ENCODE measurements around the gene KLHL6. TPM values are rescaled to one million over a fixed set of nuclear protein-coding genes. Genes with fewer than 3 reads are reported as not detected.
A peak's percentile ranks its signal among the peaks of the same experiment; 100 is the strongest.

KLHL6 gene
- polyA plus RNA-seq, 6 donors from 2014 or later = 5.0 to 22.1 (median 12.7) TPM

GRCh38 chr3:183556722-183557121 is 1.2 kb upstream of the KLHL6 start:
- Mint-ChIP-seq H3K27ac (peak overlapping the region in 4 of 6 donors; percentile 78 to 99 (median 96)), H3K4me1 (peaks cover 35 to 46% (median 43%) of the 10 kb centered on the region in 3 donors), H3K36me3 (no peaks in the 10 kb centered on the region), H3K9me3 (no peaks in the 10 kb centered on the region), H3K4me3 (peak overlapping the region in 6 of 8 donors; percentile 15 to 100 (median 98)), H3K27me3 (no peaks in the 10 kb centered on the region)
- DNase-seq (no peak), ATAC-seq (ENCODE audit: low read depth in 2 of 2) (no peak)

GRCh38 chr3:183554377-183554776 is 1.1 kb downstream of the KLHL6 start:
- Mint-ChIP-seq H3K27ac (peak overlapping the region; percentile 33 to 96 (median 94)), H3K4me1 (peaks cover 50 to 65% (median 62%) of the 10 kb centered on the region in 3 donors), H3K4me3 (peak overlapping the region; percentile 89 to 100 (median 99)), H3K9me3 (peaks cover 0 to 2% (median 0%) of the 10 kb centered on the region in 7 donors), H3K27me3 (no peaks in the 10 kb centered on the region), H3K36me3 (peaks cover 7 to 8% of the 10 kb centered on the region in 2 donors)
- DNase-seq = peak; percentile 29
- ATAC-seq (ENCODE audit: low read depth in 2 of 2) = peak; percentile 25 to 32

GRCh38 chr3:183553334-183554026 is 2.0 kb downstream of the KLHL6 start:
- Mint-ChIP-seq H3K36me3 (peaks cover 7 to 8% of the 10 kb centered on the region in 2 donors), H3K4me1 (peaks cover 53 to 70% (median 62%) of the 10 kb centered on the region in 3 donors), H3K9me3 (peaks cover 0 to 2% (median 0%) of the 10 kb centered on the region in 7 donors), H3K27ac (peak overlapping the region; percentile 33 to 96 (median 94)), H3K4me3 (peak overlapping the region; percentile 89 to 100 (median 99)), H3K27me3 (no peaks in the 10 kb centered on the region)
- peak in 1 of 2 donors; percentile 12 for ATAC-seq (ENCODE audit: low read depth in 2 of 2)
- DNase-seq = no peak

- DNase-seq = no peak
- Mint-ChIP-seq H3K27ac (peak overlapping the region in 2 of 6 donors; percentile 21 to 95), H3K4me3 (peak overlapping the region in 6 of 8 donors; percentile 89 to 100 (median 98)), H3K9me3 (peaks cover 0 to 2% (median 0%) of the 10 kb centered on the region in 7 donors), H3K4me1 (peaks cover 59 to 77% (median 71%) of the 10 kb centered on the region in 3 donors), H3K36me3 (peaks cover 7 to 8% of the 10 kb centered on the region in 2 donors), H3K27me3 (no peaks in the 10 kb centered on the region)
- ATAC-seq (ENCODE audit: low read depth in 2 of 2) = no peak
Measured at GRCh38 chr3:183551930-183552329, 3.6 kb downstream of the KLHL6 start.

- Mint-ChIP-seq H3K4me3 (peak overlapping the region in 2 of 8 donors; percentile 12 to 22), H3K4me1 (peaks cover 50 to 67% (median 62%) of the 10 kb centered on the region in 3 donors), H3K27ac (no peak overlapping the region), H3K36me3 (peaks cover 7 to 12% of the 10 kb centered on the region in 2 donors), H3K27me3 (no peaks in the 10 kb centered on the region), H3K9me3 (peaks cover 0 to 2% (median 0%) of the 10 kb centered on the region in 7 donors)
- ATAC-seq (ENCODE audit: low read depth in 2 of 2) (no peak), DNase-seq (no peak)
Measured at GRCh38 chr3:183548262-183548769, 7.2 kb downstream of the KLHL6 start.

GRCh38 chr3:183546625-183547024 is 8.9 kb downstream of the KLHL6 start:
- Mint-ChIP-seq H3K4me1 (peaks cover 56 to 71% (median 63%) of the 10 kb centered on the region in 3 donors), H3K9me3 (peaks cover 0 to 2% (median 0%) of the 10 kb centered on the region in 7 donors), H3K4me3 (no peak overlapping the region), H3K27me3 (no peaks in the 10 kb centered on the region), H3K36me3 (peaks cover 7 to 11% of the 10 kb centered on the region in 2 donors), H3K27ac (no peak overlapping the region)
- DNase-seq = no peak
- no peak for ATAC-seq (ENCODE audit: low read depth in 2 of 2)

- DNase-seq = no peak
Measured at GRCh38 chr3:183545708-183546107, 9.8 kb downstream of the KLHL6 start.

GRCh38 chr3:183542355-183542754 is 13.2 kb downstream of the KLHL6 start:
- Mint-ChIP-seq H3K36me3 (peaks cover 0 to 9% of the 10 kb centered on the region in 2 donors), H3K27ac (peak overlapping the region in 5 of 6 donors; percentile 57 to 92 (median 76)), H3K4me1 (peaks cover 58 to 79% (median 78%) of the 10 kb centered on the region in 3 donors), H3K4me3 (peak overlapping the region; percentile 18 to 81 (median 67)), H3K27me3 (no peaks in the 10 kb centered on the region), H3K9me3 (peaks cover 0 to 2% (median 0%) of the 10 kb centered on the region in 7 donors)
- no peak for ATAC-seq (ENCODE audit: low read depth in 2 of 2)
- DNase-seq = no peak

More at GRCh38 chr3:183545708-183546107, 9.8 kb downstream of the KLHL6 start:
- no peak for ATAC-seq (ENCODE audit: low read depth in 2 of 2)
- Mint-ChIP-seq H3K9me3 (no peaks in the 10 kb centered on the region), H3K4me3 (no peak overlapping the region), H3K27ac (no peak overlapping the region), H3K4me1 (peaks cover 57 to 71% (median 63%) of the 10 kb centered on the region in 3 donors), H3K36me3 (peaks cover 6 to 7% of the 10 kb centered on the region in 2 donors), H3K27me3 (no peaks in the 10 kb centered on the region)

GRCh38 chr3:183541738-183542137 is 13.8 kb downstream of the KLHL6 start:
- peak overlapping the region; percentile 27 to 81 (median 72) for H3K4me3 Mint-ChIP-seq
- ATAC-seq (ENCODE audit: low read depth in 2 of 2) (peak; percentile 56 to 61), DNase-seq (no peak)

GRCh38 chr3:183541235-183541655 is 14.3 kb downstream of the KLHL6 start:
- Mint-ChIP-seq H3K36me3 (peaks cover 0 to 9% of the 10 kb centered on the region in 2 donors), H3K27ac (peak overlapping the region; percentile 85 to 97 (median 93)), H3K9me3 (peaks cover 0 to 2% (median 0%) of the 10 kb centered on the region in 7 donors), H3K4me1 (peaks cover 68 to 88% (median 87%) of the 10 kb centered on the region in 3 donors), H3K27me3 (no peaks in the 10 kb centered on the region), H3K4me3 (peak overlapping the region in 7 of 8 donors; percentile 68 to 90 (median 80))
- ATAC-seq (ENCODE audit: low read depth in 2 of 2) (peak; percentile 17 to 24), DNase-seq (no peak)

More at GRCh38 chr3:183541738-183542137, 13.8 kb downstream of the KLHL6 start:
- no peaks in the 10 kb centered on the region for H3K27me3 Mint-ChIP-seq
- peaks cover 63 to 84% (median 83%) of the 10 kb centered on the region in 3 donors for H3K4me1 Mint-ChIP-seq
- peaks cover 0 to 2% (median 0%) of the 10 kb centered on the region in 7 donors for H3K9me3 Mint-ChIP-seq
- H3K36me3 Mint-ChIP-seq = peaks cover 0 to 9% of the 10 kb centered on the region in 2 donors
- peak overlapping the region; percentile 42 to 95 (median 87) for H3K27ac Mint-ChIP-seq

- Mint-ChIP-seq H3K36me3 (peaks cover 0 to 9% of the 10 kb centered on the region in 2 donors), H3K9me3 (peaks cover 0 to 2% (median 0%) of the 10 kb centered on the region in 7 donors), H3K27me3 (no peaks in the 10 kb centered on the region), H3K27ac (peak overlapping the region; percentile 92 to 97 (median 96)), H3K4me3 (peak overlapping the region; percentile 19 to 90 (median 78)), H3K4me1 (peaks cover 66 to 93% (median 92%) of the 10 kb centered on the region in 3 donors)
- DNase-seq (peak; percentile 61), ATAC-seq (ENCODE audit: low read depth in 2 of 2) (peak; percentile 68 to 81)
Measured at GRCh38 chr3:183540501-183541234, 14.8 kb downstream of the KLHL6 start.

- no peak for ATAC-seq (ENCODE audit: low read depth in 2 of 2)
- Mint-ChIP-seq H3K4me1 (peaks cover 65 to 90% (median 86%) of the 10 kb centered on the region in 3 donors), H3K36me3 (peaks cover 0 to 9% of the 10 kb centered on the region in 2 donors), H3K4me3 (peak overlapping the region in 3 of 8 donors; percentile 68 to 81 (median 76)), H3K9me3 (peaks cover 0 to 2% (median 0%) of the 10 kb centered on the region in 7 donors), H3K27me3 (no peaks in the 10 kb centered on the region), H3K27ac (peak overlapping the region in 3 of 6 donors; percentile 92 to 97 (median 95))
- DNase-seq = no peak
Measured at GRCh38 chr3:183539811-183540210, 15.7 kb downstream of the KLHL6 start.

- H3K4me1 Mint-ChIP-seq = peaks cover 60 to 87% (median 77%) of the 10 kb centered on the region in 3 donors
- no peak for ATAC-seq (ENCODE audit: low read depth in 2 of 2)
- H3K36me3 Mint-ChIP-seq = peaks cover 0 to 7% of the 10 kb centered on the region in 2 donors
- H3K27me3 Mint-ChIP-seq = no peaks in the 10 kb centered on the region
- no peak overlapping the region for H3K4me3 Mint-ChIP-seq
- H3K9me3 Mint-ChIP-seq = peaks cover 0 to 2% (median 0%) of the 10 kb centered on the region in 7 donors
- DNase-seq = no peak
- peak overlapping the region in 4 of 6 donors; percentile 39 to 88 (median 58) for H3K27ac Mint-ChIP-seq
Measured at GRCh38 chr3:183538486-183538885, 17.0 kb downstream of the KLHL6 start.

Measured in naive B cell (primary cell).